Subcutaneous adipose tissue (tissue), 4 donors: ENCODE results near the gene KCNJ9. TPM values are rescaled to one million over a fixed set of nuclear protein-coding genes. Genes with fewer than 3 reads are reported as not detected.

Source experiments
- total RNA-seq, 4 donors: library from RNA; depleted of rRNA; stranded (reverse); fragments of >200 nt; gene quantifications; one replicate each; pipeline ENCODE4 v1.1.0, GENCODE V29; 2016
- TF ChIP-seq, protein P1 (sequence below): fragments of 450-650 bp; IDR thresholded peaks from one replicate; pipeline ENCODE4 v1.5.1; 2016; ENCODE audit warnings: low read depth, mild to moderate bottlenecking, control low read depth, antibody characterized with exemption, moderate library complexity

KCNJ9 gene
- total RNA-seq, 4 donors from 2014 or later = not detected

DNA sequence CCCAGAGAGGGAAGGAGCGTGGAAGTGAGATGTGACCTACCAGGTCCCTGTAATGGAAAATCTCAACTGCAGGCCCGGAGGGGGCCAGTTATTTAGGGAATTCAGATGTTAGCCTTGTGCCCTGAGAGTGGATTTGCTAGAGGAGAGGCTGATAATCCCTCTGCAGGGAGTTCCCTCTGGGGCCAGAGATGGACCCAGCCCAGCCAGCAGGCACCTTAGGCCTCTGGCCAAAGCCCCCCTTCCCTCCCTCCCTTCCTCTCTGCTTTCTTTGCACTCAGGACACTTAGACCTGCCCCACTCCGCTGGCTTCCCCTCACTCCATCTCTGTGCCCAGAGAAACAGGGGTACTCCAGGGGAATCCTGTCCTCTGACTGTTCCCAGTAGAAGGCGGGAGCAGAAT is 32.7 kb downstream of the KCNJ9 start:
- TF ChIP-seq, protein P1, sequence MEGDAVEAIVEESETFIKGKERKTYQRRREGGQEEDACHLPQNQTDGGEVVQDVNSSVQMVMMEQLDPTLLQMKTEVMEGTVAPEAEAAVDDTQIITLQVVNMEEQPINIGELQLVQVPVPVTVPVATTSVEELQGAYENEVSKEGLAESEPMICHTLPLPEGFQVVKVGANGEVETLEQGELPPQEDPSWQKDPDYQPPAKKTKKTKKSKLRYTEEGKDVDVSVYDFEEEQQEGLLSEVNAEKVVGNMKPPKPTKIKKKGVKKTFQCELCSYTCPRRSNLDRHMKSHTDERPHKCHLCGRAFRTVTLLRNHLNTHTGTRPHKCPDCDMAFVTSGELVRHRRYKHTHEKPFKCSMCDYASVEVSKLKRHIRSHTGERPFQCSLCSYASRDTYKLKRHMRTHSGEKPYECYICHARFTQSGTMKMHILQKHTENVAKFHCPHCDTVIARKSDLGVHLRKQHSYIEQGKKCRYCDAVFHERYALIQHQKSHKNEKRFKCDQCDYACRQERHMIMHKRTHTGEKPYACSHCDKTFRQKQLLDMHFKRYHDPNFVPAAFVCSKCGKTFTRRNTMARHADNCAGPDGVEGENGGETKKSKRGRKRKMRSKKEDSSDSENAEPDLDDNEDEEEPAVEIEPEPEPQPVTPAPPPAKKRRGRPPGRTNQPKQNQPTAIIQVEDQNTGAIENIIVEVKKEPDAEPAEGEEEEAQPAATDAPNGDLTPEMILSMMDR = no peak

DNA sequence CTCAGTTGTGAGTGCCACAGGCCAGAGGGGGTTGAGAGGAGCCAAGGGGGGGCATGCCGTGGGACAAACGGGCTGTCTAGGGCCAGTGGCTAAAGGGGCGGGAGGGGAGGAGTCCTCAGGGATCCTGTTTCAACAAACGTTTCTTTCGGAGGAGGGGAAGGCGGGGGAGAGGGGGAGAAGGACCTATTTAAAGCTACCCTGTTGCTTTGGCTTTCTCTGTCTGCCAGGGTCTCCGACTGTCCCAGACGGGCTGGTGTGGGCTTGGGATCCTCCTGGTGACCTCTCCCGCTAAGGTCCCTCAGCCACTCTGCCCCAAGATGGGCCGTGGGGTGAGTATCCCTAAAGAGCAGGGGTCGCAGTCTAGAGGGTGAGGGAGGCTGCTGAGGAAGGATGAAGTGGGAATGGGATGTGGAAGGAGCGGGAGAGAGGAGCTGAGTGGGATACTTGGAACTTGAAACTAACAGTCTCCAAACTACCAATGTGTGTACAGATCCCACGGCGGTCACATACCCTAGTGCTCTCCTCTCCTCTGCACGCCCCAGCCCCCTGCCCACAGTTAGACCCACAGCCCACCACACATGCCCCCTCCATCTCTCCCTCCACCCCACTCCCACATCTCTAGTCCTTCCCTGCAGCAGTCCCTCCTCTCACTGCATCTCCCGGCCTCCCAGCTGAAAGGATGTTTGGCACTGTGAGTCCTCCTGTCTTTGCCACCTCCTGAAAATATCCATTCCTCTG is 34.4 kb downstream of the KCNJ9 start, which contains the start of gene ATP1A2:
TSS of gene ATP1A2 (plus strand) at position 215 of the 738 bp plus-strand sequence. CDS start at position 318, 103 bp downstream.
- TF ChIP-seq, protein P1 = no peak

DNA sequence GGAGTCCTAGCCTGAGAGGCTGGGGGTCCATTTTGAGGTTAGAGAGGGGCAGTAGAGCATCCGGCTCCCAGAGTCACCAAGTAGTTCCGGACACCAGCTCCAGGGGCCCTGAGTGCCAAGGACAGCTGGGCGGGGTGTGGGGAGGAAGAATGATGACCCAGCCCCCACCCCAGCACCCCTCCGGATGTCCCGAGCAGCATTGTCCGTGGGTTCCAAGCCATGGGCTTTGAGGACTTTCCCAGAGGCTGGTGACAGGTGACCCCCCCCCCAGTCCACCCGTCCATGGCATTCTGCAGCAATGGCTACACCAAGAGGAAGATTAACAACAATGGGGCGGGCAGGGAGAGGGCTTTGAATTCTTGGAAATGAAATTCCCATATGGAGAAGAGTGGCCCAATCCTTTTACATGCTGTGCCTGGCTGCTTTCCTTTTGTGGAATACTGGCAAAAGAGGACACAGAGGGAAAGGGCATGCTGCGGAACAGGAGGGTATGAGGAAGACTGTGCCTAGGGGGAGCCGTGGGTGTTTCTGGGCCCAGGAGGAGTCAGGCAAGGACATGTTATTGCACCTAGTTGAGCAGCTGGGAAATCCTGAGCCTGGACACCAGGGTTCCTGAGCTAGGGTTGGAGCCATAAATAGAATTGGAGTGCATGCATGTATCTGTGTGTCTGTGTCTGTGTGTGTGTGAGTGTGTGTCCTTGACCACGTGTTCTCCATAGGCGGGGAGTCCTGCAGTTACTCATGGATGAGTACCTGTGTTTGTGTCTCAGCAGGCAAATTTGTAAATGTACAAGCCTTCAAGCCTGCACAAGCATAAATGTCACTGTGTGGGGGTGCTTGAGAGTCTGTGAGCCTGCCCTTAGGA is 35.2 kb downstream of the KCNJ9 start:
- TF ChIP-seq, protein P1 = no peak

DNA sequence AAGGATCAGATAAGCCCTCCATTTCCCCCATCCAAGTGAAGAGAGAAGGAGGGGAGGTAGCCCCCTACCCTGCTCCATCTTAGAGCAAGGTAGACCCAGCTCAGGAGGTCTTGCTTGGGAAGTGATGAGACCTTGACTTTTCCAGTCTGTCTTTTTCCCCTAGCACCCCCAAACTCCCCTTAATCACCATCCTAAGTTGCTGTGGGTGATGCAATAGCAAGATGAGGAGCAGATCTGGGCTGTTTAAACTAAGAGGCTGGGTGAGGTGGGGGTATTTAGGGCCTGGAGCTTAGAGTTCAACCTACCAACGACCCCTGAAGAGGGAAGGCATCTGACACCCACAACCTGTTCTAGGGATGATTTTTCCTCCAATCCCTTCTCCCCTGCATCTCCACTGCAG is 36.0 kb downstream of the KCNJ9 start:
- TF ChIP-seq, protein P1 = no peak

DNA sequence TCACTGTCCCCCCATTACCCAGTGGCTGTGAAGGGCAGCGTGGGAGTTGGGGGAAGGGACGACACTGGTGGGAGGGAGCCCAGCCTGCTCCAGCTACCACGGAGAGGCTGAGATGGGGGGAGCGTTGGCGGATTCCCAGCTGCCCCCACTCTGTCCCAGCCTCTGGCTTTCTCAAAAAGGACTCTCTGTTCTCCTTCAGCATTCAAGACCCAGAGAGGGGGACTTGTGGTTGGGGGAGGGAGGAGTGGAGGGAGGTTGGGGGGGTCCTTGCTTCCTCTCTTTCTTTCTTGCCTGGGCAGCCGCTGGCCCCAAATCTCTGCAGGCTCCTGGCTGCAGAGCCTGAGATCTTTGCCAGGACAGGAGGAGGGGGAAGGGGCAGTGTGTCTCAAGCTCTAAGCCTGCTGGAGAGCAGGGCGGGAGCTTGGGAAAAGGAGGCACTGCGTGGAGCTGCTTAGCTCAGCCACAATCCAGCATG is 36.4 kb downstream of the KCNJ9 start:
- TF ChIP-seq, protein P1 = no peak

DNA sequence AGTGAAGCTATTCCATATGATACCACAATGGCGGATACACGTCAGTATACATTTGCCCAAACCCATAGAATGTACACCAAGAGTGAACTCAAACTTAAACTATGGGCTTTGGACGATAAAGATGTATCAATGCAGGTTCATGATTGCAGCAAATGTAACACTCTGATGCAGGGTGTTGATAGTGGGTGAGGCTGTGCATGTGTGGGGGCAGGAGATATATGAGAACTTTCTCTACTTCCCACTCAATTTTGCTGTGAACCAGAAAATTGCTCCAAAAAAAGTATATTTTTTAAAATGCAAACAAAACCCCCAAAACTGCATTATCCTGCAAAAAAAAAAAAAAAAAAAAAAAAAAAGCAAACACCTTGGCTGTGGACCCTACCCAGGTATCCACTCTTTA is 37.6 kb downstream of the KCNJ9 start:
- TF ChIP-seq, protein P1 = no peak

DNA sequence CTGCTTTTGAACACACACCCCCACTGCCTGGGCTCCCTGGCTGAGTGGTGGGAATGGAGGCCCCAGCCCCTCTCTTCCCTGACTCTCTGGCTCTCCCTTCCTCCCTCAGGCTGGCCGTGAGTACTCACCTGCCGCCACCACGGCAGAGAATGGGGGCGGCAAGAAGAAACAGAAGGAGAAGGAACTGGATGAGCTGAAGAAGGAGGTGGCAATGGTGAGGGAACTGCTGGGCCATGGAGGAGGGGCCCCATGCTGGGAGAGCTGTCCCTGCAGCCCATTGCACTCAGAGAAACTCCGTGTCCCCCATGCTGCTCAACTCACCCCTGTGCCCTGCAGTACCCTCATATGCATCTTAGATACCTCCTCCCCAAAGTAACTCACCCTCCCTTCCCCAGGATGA is 39.5 kb downstream of the KCNJ9 start:
- TF ChIP-seq, protein P1 = no peak
